Measurements from ENCODE around the gene RTN4RL2. TPM values are rescaled to one million over a fixed set of nuclear protein-coding genes. Genes with fewer than 3 reads are reported as not detected.
A peak's percentile ranks its signal among the peaks of the same experiment; 100 is the strongest.

RTN4RL2 gene
- total RNA-seq, 1 experiment from 2014 or later = 15.5 TPM

DNA sequence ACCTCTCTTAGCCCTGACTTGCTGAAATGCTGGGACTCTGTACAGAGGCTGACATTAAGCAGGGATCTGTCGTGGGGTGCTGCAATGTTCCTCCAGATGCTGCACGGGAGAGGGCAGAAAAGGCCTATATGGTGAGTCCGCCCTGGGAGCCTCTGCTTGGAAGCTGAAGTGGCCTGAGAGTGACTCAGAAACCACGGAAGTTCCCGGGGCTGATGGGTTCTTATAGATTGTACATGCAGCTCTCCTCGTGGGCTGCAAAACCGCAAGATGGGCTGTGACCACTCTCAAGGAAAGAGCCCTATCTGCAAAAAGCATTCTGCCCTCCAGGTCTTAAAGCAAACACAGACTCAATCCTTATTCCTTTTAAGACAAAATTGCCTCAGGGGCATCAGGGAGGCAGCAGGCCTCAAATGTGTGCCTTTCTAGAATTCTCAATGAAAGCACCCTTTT is 27.6 kb upstream of the RTN4RL2 start (continued):
- TF ChIP-seq, protein P1, sequence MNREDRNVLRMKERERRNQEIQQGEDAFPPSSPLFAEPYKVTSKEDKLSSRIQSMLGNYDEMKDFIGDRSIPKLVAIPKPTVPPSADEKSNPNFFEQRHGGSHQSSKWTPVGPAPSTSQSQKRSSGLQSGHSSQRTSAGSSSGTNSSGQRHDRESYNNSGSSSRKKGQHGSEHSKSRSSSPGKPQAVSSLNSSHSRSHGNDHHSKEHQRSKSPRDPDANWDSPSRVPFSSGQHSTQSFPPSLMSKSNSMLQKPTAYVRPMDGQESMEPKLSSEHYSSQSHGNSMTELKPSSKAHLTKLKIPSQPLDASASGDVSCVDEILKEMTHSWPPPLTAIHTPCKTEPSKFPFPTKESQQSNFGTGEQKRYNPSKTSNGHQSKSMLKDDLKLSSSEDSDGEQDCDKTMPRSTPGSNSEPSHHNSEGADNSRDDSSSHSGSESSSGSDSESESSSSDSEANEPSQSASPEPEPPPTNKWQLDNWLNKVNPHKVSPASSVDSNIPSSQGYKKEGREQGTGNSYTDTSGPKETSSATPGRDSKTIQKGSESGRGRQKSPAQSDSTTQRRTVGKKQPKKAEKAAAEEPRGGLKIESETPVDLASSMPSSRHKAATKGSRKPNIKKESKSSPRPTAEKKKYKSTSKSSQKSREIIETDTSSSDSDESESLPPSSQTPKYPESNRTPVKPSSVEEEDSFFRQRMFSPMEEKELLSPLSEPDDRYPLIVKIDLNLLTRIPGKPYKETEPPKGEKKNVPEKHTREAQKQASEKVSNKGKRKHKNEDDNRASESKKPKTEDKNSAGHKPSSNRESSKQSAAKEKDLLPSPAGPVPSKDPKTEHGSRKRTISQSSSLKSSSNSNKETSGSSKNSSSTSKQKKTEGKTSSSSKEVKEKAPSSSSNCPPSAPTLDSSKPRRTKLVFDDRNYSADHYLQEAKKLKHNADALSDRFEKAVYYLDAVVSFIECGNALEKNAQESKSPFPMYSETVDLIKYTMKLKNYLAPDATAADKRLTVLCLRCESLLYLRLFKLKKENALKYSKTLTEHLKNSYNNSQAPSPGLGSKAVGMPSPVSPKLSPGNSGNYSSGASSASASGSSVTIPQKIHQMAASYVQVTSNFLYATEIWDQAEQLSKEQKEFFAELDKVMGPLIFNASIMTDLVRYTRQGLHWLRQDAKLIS (CRISPR knock-in tag; IDR thresholded peaks at IDR 0.05; ENCODE audit: borderline replicate concordance) = no peak
- TF ChIP-seq ZNF232 (CRISPR knock-in tag; IDR thresholded peaks at IDR 0.05) = no peak
- TF ChIP-seq JAZF1 (CRISPR knock-in tag; IDR thresholded peaks at IDR 0.05) = no peak
- TF ChIP-seq ZNF671 (CRISPR knock-in tag; IDR thresholded peaks at IDR 0.05) = no peak
- TF ChIP-seq, protein P2, sequence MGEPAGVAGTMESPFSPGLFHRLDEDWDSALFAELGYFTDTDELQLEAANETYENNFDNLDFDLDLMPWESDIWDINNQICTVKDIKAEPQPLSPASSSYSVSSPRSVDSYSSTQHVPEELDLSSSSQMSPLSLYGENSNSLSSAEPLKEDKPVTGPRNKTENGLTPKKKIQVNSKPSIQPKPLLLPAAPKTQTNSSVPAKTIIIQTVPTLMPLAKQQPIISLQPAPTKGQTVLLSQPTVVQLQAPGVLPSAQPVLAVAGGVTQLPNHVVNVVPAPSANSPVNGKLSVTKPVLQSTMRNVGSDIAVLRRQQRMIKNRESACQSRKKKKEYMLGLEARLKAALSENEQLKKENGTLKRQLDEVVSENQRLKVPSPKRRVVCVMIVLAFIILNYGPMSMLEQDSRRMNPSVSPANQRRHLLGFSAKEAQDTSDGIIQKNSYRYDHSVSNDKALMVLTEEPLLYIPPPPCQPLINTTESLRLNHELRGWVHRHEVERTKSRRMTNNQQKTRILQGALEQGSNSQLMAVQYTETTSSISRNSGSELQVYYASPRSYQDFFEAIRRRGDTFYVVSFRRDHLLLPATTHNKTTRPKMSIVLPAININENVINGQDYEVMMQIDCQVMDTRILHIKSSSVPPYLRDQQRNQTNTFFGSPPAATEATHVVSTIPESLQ (CRISPR knock-in tag; IDR thresholded peaks at IDR 0.05) = no peak
- TF ChIP-seq, protein P3, sequence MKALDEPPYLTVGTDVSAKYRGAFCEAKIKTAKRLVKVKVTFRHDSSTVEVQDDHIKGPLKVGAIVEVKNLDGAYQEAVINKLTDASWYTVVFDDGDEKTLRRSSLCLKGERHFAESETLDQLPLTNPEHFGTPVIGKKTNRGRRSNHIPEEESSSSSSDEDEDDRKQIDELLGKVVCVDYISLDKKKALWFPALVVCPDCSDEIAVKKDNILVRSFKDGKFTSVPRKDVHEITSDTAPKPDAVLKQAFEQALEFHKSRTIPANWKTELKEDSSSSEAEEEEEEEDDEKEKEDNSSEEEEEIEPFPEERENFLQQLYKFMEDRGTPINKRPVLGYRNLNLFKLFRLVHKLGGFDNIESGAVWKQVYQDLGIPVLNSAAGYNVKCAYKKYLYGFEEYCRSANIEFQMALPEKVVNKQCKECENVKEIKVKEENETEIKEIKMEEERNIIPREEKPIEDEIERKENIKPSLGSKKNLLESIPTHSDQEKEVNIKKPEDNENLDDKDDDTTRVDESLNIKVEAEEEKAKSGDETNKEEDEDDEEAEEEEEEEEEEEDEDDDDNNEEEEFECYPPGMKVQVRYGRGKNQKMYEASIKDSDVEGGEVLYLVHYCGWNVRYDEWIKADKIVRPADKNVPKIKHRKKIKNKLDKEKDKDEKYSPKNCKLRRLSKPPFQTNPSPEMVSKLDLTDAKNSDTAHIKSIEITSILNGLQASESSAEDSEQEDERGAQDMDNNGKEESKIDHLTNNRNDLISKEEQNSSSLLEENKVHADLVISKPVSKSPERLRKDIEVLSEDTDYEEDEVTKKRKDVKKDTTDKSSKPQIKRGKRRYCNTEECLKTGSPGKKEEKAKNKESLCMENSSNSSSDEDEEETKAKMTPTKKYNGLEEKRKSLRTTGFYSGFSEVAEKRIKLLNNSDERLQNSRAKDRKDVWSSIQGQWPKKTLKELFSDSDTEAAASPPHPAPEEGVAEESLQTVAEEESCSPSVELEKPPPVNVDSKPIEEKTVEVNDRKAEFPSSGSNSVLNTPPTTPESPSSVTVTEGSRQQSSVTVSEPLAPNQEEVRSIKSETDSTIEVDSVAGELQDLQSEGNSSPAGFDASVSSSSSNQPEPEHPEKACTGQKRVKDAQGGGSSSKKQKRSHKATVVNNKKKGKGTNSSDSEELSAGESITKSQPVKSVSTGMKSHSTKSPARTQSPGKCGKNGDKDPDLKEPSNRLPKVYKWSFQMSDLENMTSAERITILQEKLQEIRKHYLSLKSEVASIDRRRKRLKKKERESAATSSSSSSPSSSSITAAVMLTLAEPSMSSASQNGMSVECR (CRISPR knock-in tag; IDR thresholded peaks at IDR 0.05; ENCODE audit: borderline replicate concordance) = no peak
- no peak for TF ChIP-seq ZNF396 (CRISPR knock-in tag; IDR thresholded peaks at IDR 0.05; ENCODE audit: borderline replicate concordance)
- TF ChIP-seq NR1H2 (CRISPR knock-in tag; IDR thresholded peaks at IDR 0.05) = no peak
- TF ChIP-seq, protein P4, sequence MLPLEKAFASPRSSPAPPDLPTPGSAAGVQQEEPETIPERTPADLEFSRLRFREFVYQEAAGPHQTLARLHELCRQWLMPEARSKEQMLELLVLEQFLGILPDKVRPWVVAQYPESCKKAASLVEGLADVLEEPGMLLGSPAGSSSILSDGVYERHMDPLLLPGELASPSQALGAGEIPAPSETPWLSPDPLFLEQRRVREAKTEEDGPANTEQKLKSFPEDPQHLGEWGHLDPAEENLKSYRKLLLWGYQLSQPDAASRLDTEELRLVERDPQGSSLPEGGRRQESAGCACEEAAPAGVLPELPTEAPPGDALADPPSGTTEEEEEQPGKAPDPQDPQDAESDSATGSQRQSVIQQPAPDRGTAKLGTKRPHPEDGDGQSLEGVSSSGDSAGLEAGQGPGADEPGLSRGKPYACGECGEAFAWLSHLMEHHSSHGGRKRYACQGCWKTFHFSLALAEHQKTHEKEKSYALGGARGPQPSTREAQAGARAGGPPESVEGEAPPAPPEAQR (CRISPR knock-in tag; IDR thresholded peaks at IDR 0.05) = no peak

DNA sequence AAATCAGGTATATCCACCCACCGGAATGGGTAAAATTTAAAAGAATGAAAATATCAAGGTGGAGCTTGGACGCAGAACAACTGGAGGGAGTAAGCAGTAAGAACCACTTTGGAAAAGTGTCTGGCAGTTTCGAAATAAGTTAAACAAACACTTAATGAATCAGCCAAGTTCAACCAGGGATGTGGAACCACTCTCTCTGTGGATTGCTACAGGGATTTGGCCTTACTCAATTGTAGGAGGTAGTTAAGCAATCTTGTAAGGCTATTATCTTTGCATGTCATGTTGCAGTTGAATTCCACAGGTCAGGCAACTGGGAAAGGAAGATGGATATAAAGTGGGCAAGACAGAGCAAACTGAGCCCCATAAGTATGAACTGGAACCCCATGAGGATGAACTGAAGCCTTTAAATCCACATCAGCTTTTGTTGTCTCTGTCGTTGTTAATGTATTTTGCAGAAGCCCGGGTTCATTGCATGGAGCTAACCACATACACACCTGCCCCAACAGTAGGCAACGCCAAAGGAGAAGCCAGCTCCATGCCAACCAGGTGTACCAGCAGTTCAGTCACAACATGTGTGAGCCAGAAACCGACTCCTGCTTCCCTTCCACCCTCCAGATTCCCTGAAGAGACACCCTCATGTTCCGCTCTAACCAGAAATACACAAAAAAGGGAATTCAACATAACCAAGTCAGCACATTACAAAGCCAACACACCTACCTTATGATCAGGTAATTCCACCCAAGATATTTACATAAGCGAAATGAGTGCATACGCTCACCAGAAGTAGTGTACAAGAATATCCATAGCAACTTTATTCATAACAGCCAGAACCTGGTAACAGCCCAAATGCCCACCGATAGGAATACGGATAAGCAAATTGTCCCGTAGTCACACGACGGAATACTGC is 25.4 kb upstream of the RTN4RL2 start:
- DNase-seq (ENCODE audit: low spot score) (no peak), ATAC-seq (no peak)
- H3K9me3 Mint-ChIP-seq = no peaks in the 10 kb centered on the region
- ChIA-PET CTCF (interaction anchor here (1.1 kb wide), 1 partner anchor 75 kb away, joined by 3 read pairs; no protein-coding TSS in a partner anchor), POLR2A (no interaction called here)
- no peak overlapping the region for H3K4me3 Mint-ChIP-seq
- peaks cover 7% of the 10 kb centered on the region for H3K27me3 Mint-ChIP-seq (ENCODE audit: low read depth)
- H3K4me1 Mint-ChIP-seq = peaks cover 2% of the 10 kb centered on the region; the same call in 1 of the 2 replicates
- H3K27ac Mint-ChIP-seq = no peak overlapping the region
- H3K36me3 Mint-ChIP-seq = no peaks in the 10 kb centered on the region
- TF ChIP-seq, protein P5, sequence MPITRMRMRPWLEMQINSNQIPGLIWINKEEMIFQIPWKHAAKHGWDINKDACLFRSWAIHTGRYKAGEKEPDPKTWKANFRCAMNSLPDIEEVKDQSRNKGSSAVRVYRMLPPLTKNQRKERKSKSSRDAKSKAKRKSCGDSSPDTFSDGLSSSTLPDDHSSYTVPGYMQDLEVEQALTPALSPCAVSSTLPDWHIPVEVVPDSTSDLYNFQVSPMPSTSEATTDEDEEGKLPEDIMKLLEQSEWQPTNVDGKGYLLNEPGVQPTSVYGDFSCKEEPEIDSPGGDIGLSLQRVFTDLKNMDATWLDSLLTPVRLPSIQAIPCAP (CRISPR knock-in tag; IDR thresholded peaks at IDR 0.05) = no peak
- TF ChIP-seq ZBTB21 (CRISPR knock-in tag; IDR thresholded peaks at IDR 0.05; ENCODE audit: borderline replicate concordance) = no peak
- TF ChIP-seq, protein P6, sequence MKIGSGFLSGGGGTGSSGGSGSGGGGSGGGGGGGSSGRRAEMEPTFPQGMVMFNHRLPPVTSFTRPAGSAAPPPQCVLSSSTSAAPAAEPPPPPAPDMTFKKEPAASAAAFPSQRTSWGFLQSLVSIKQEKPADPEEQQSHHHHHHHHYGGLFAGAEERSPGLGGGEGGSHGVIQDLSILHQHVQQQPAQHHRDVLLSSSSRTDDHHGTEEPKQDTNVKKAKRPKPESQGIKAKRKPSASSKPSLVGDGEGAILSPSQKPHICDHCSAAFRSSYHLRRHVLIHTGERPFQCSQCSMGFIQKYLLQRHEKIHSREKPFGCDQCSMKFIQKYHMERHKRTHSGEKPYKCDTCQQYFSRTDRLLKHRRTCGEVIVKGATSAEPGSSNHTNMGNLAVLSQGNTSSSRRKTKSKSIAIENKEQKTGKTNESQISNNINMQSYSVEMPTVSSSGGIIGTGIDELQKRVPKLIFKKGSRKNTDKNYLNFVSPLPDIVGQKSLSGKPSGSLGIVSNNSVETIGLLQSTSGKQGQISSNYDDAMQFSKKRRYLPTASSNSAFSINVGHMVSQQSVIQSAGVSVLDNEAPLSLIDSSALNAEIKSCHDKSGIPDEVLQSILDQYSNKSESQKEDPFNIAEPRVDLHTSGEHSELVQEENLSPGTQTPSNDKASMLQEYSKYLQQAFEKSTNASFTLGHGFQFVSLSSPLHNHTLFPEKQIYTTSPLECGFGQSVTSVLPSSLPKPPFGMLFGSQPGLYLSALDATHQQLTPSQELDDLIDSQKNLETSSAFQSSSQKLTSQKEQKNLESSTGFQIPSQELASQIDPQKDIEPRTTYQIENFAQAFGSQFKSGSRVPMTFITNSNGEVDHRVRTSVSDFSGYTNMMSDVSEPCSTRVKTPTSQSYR (CRISPR knock-in tag; IDR thresholded peaks at IDR 0.05) = no peak
- peak; percentile 97 for TF ChIP-seq GABPB1 (CRISPR knock-in tag; IDR thresholded peaks at IDR 0.05)
- no peak for TF ChIP-seq NFYB (CRISPR knock-in tag; conservative IDR thresholded peaks at IDR 0.05; ENCODE audit: low read depth)
- TF ChIP-seq FOXP1 (CRISPR knock-in tag; IDR thresholded peaks at IDR 0.05; ENCODE audit: borderline replicate concordance) = no peak
- TF ChIP-seq NR2C2 (CRISPR knock-in tag; IDR thresholded peaks at IDR 0.05) = no peak
- TF ChIP-seq, protein P7, sequence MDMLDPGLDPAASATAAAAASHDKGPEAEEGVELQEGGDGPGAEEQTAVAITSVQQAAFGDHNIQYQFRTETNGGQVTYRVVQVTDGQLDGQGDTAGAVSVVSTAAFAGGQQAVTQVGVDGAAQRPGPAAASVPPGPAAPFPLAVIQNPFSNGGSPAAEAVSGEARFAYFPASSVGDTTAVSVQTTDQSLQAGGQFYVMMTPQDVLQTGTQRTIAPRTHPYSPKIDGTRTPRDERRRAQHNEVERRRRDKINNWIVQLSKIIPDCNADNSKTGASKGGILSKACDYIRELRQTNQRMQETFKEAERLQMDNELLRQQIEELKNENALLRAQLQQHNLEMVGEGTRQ (CRISPR knock-in tag; IDR thresholded peaks at IDR 0.05) = no peak

Data from WTC11 (cell line).